Psoas muscle (tissue), 8 donors: Measurements from ENCODE around the gene URGCP. TPM values are rescaled to one million over a fixed set of nuclear protein-coding genes. Genes with fewer than 3 reads are reported as not detected.

Experiments
- ATAC-seq, 4 donors: fragments of 200-7000 bp; cut with Tn5 transposase; one replicate each; pipeline ENCODE4 v1.9.1; 2020; ENCODE audit warnings: moderate library complexity in 3 of 4, mild to moderate bottlenecking in 2 of 4
- DNase-seq, 2 donors: peaks; one replicate each; pipeline ENCODE4 v3.0.0-alpha.2; 2020
- H3K27ac ChIP-seq: fragments of 200-600 bp; one replicate; pipeline ENCODE4 v1.8.0; 2022
- H3K27me3 ChIP-seq, 3 donors: fragments of 200-600 bp in 1 of 3; one replicate each; pipeline versions ENCODE4 v1.6.1 to v1.8.0; 2013 to 2022; ENCODE audit warnings: low read length in 2 of 3, mild to moderate bottlenecking in 2 of 3, moderate library complexity in 1 of 3; ENCODE audit not compliant: insufficient read depth in 3 of 3
- H3K36me3 ChIP-seq, 2 donors: fragments of 200-600 bp in 1 of 2; one replicate each; pipeline versions ENCODE4 v1.6.1 to v1.8.0; 2013 to 2022; ENCODE audit warnings: low read depth in 1 of 2, mild to moderate bottlenecking in 1 of 2, moderate library complexity in 1 of 2; ENCODE audit not compliant: insufficient read depth in 1 of 2
- H3K4me1 ChIP-seq: fragments of 200-600 bp; one replicate; pipeline ENCODE4 v1.8.0; 2022
- H3K4me3 ChIP-seq: fragments of 200-600 bp; one replicate; pipeline ENCODE4 v1.8.0; 2022; ENCODE audit warnings: mild to moderate bottlenecking
- H3K9me3 ChIP-seq: fragments of 200-600 bp; one replicate; pipeline ENCODE4 v1.8.0; 2022
- CTCF ChIP-seq: fragments of 200-600 bp; IDR thresholded peaks from one replicate; pipeline ENCODE4 v1.8.0; 2022; ENCODE audit warnings: antibody characterized with exemption
- WGBS, 3 donors: extraction: QIAGEN DNeasy Blood & Tissue Kit; methylation state at CpG; one replicate each; pipeline versions ENCODE4 v1.1.6 to v1.1.7; 2013; 5-methylcytosine and 5-hydroxymethylcytosine counted together
- intact Hi-C, 2 donors: fragments of 100-400 bp; cut with DNase I; formaldehyde crosslinking; loops; one replicate each; pipeline versions ENCODE4 v1.11.0 to v1.14.2; 2022
- polyA plus RNA-seq, 3 donors: library from polyadenylated mRNA; stranded (reverse); fragments of 200-250 nt; gene quantifications; one replicate each; pipeline ENCODE4 v1.2.3, GENCODE V29; 2013
- total RNA-seq, 4 donors: library from RNA; stranded (reverse); fragmentation: NEBNext Ultra II Directional in 2 of 4; extraction: Animal tissue kit (Norgen Biotek cat#: 25700) in 2 of 4; gene quantifications; one replicate each; pipeline versions ENCODE4 v1.2.1 to v1.2.4, GENCODE V29; 2021 to 2023
- donor health status: healthy with polysubstance abuse.
- donor health status: DM: no; HTN: no; CAD: no; lungs with moderate emphysema.
- donor health status: Bipolar disorder and iron deficiency.
- donor health status: healthy.
- donor health status: DM: yes; HTN: yes; CAD: no.
- donor health status: DM: no; HTN: no; CAD: no.
- donor health status: DM: no; HTN: no; CAD: no.
- donor health status: DM: yes; HTN: yes; CAD: no.

Gene URGCP
- total and polyA plus RNA-seq, 7 donors = 19.2 to 54.4 (median 41.3) TPM

- H3K27ac ChIP-seq = no peak overlapping the region
- intact Hi-C loops = loop anchor here in 1 of 2 donors (5.0 kb wide), 1 partner anchor 57 kb away; no protein-coding TSS in a partner anchor
- WGBS, 3 donors = 91 to 93% (median 92%) methylated on average over 5 of the region's 5 CpGs
- ATAC-seq = no peak
- no peak overlapping the region for H3K4me3 ChIP-seq
- TF ChIP-seq CTCF = no peak
- H3K36me3 ChIP-seq = no peaks in the 10 kb centered on the region
- no peaks in the 10 kb centered on the region for H3K27me3 ChIP-seq
- H3K4me1 ChIP-seq = peaks cover 16% of the 10 kb centered on the region
- DNase-seq = no peak
- H3K9me3 ChIP-seq = no peaks in the 10 kb centered on the region
These were observed 23.4 kb upstream of the URGCP start for GRCh38 chr7:43929529-43930457.

- DNase-seq (no peak), ATAC-seq (no peak)
- TF ChIP-seq CTCF = no peak
- WGBS, 3 donors = 92 to 94% (median 93%) methylated on average over 4 of the region's 4 CpGs
- Histone ChIP-seq H3K36me3 (no peaks in the 10 kb centered on the region), H3K27ac (peak overlapping the region; percentile 93), H3K9me3 (no peaks in the 10 kb centered on the region), H3K27me3 (no peaks in the 10 kb centered on the region), H3K4me1 (peaks cover 16% of the 10 kb centered on the region), H3K4me3 (peak overlapping the region; percentile 77)
- intact Hi-C loops = loop anchor here (2.0 to 5.0 kb wide), 2 partner anchors 55 to 56 kb away; no protein-coding TSS in a partner anchor
These were observed 21.4 kb upstream of the URGCP start for GRCh38 chr7:43927810-43928209.

- Histone ChIP-seq H3K27ac (peak overlapping the region; percentile 93), H3K4me1 (peaks cover 16% of the 10 kb centered on the region), H3K9me3 (no peaks in the 10 kb centered on the region), H3K36me3 (no peaks in the 10 kb centered on the region), H3K4me3 (peak overlapping the region; percentile 77), H3K27me3 (no peaks in the 10 kb centered on the region)
- intact Hi-C loops = loop anchor here (2.0 to 5.0 kb wide), 2 partner anchors 54 kb away; no protein-coding TSS in a partner anchor
- no peak for TF ChIP-seq CTCF
- no peak for DNase-seq
- ATAC-seq = peak in 3 of 4 donors; percentile 27 to 41 (median 29)
- WGBS, 3 donors = 1 to 4% (median 2%) methylated on average over 6 of the region's 6 CpGs
These were observed 20.4 kb upstream of the URGCP start for GRCh38 chr7:43926798-43927123.

GRCh38 chr7:43925984-43926797 is 19.8 kb upstream of the URGCP start, which contains the start of gene UBE2D4:
TSS of gene UBE2D4 (plus strand) at chr7:43926436. CDS start at chr7:43926533, 97 bp downstream.
- WGBS, 3 donors = 0 to 1% (median 0%) methylated on average over 82 of the region's 82 CpGs
- TF ChIP-seq CTCF = no peak
- ATAC-seq = peak; percentile 94 to 96 (median 95)
- intact Hi-C loops = loop anchor here (2.0 to 5.0 kb wide), 2 partner anchors 53 to 54 kb away; no protein-coding TSS in a partner anchor
- Histone ChIP-seq H3K4me3 (peak within 1 kb of the TSS; percentile 77), H3K9me3 (no peaks in the 10 kb centered on the region), H3K27me3 (no peaks in the 10 kb centered on the region), H3K4me1 (peaks cover 16% of the 10 kb centered on the region), H3K27ac (peak within 1 kb of the TSS; percentile 93), H3K36me3 (no peaks in the 10 kb centered on the region)
- DNase-seq = peak; percentile 89 to 94
